ENCODE results near the gene DAPK2. TPM values are rescaled to one million over a fixed set of nuclear protein-coding genes. Genes with fewer than 3 reads are reported as not detected.

DAPK2 gene
- total and polyA plus RNA-seq, 8 donors = 18.3 to 59.3 (median 24.2) TPM

DNA sequence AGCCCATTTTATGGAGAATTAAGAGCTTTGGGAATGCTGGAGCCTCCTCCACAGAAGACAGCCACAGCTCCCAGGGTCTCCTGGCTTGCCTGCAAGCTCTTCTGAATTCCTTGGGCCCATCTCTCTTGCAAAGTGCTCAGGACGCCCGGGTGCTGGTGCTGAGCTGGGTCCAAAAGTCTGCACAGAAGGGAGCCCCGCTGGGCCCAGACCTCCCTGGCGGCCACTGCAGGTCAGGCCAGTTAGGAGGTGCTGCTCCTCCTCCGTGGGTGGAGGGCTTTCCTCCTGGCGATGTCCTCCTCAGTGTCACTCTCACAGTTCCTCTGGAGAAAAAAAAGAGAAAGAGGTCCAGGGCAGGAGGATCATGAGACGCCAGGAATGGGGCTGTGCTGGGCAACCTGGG is 138.0 kb downstream of the DAPK2 start:
- no peak for DNase-seq
- ATAC-seq = no peak
- intact Hi-C loops (cut with DNase I) = no loop called here
- no peak overlapping the region for H3K27ac ChIP-seq
- H3K4me3 ChIP-seq = no peak overlapping the region
- no peaks in the 10 kb centered on the region for H3K36me3 ChIP-seq
- no peaks in the 10 kb centered on the region for H3K9me3 ChIP-seq
- TF ChIP-seq, protein P1, sequence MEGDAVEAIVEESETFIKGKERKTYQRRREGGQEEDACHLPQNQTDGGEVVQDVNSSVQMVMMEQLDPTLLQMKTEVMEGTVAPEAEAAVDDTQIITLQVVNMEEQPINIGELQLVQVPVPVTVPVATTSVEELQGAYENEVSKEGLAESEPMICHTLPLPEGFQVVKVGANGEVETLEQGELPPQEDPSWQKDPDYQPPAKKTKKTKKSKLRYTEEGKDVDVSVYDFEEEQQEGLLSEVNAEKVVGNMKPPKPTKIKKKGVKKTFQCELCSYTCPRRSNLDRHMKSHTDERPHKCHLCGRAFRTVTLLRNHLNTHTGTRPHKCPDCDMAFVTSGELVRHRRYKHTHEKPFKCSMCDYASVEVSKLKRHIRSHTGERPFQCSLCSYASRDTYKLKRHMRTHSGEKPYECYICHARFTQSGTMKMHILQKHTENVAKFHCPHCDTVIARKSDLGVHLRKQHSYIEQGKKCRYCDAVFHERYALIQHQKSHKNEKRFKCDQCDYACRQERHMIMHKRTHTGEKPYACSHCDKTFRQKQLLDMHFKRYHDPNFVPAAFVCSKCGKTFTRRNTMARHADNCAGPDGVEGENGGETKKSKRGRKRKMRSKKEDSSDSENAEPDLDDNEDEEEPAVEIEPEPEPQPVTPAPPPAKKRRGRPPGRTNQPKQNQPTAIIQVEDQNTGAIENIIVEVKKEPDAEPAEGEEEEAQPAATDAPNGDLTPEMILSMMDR (IDR thresholded peaks at IDR 0.05) = no peak
- no peaks in the 10 kb centered on the region for H3K27me3 ChIP-seq
- H3K4me1 ChIP-seq = peaks cover 5 to 16% of the 10 kb centered on the region in 2 donors

DNA sequence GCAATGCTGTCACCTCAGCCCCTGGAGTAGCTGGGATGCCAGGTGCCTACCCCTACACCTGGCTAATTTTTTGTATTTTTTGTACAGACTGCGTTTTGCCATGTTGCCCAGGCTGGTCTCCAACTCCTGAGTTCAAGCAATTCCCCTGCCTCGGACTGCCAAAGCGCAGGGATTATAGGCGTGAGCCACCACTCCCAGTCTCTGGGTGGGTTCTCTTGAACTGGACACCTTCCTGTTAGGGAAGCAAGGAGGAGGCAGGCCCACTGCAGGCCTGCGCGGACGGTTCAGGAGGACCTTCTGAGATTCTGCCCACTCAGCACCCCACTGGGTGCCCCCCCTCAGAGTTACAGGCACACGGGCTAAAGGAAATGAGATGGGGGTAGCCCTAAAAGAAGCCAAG is 138.8 kb downstream of the DAPK2 start:
- DNase-seq = no peak
- H3K27me3 ChIP-seq = no peaks in the 10 kb centered on the region
- H3K36me3 ChIP-seq = no peaks in the 10 kb centered on the region
- H3K27ac ChIP-seq = no peak overlapping the region
- TF ChIP-seq, protein P1 (IDR thresholded peaks at IDR 0.05) = no peak
- intact Hi-C loops (cut with DNase I) = no loop called here
- H3K9me3 ChIP-seq = no peaks in the 10 kb centered on the region
- no peak for ATAC-seq
- H3K4me3 ChIP-seq = no peak overlapping the region
- peaks cover 5 to 16% of the 10 kb centered on the region in 2 donors for H3K4me1 ChIP-seq

DNA sequence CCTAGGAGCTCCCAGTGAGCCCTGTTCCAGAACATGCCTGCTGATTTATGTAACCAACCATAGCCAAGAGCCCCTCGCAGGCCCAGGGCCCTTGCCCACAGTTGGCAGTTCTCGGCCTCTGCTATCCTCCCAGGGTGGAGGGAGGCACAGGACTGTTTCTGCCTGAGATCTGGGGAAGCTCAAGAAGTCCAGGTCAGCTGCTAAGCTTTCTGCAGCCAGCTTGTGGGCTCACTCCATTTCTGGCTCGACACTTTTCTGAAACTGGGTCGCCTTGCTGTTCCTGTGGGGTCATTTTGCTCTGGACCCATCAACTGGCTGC is 140.1 kb downstream of the DAPK2 start:
- H3K36me3 ChIP-seq = no peaks in the 10 kb centered on the region
- no peak for ATAC-seq
- TF ChIP-seq, protein P1 (IDR thresholded peaks at IDR 0.05) = no peak
- DNase-seq = no peak
- H3K27me3 ChIP-seq = no peaks in the 10 kb centered on the region
- intact Hi-C loops (cut with DNase I) = no loop called here
- H3K4me1 ChIP-seq = peaks cover 5 to 16% of the 10 kb centered on the region in 2 donors
- H3K27ac ChIP-seq = peak overlapping the region; percentile 20 to 61
- no peak overlapping the region for H3K4me3 ChIP-seq
- no peaks in the 10 kb centered on the region for H3K9me3 ChIP-seq

DNA sequence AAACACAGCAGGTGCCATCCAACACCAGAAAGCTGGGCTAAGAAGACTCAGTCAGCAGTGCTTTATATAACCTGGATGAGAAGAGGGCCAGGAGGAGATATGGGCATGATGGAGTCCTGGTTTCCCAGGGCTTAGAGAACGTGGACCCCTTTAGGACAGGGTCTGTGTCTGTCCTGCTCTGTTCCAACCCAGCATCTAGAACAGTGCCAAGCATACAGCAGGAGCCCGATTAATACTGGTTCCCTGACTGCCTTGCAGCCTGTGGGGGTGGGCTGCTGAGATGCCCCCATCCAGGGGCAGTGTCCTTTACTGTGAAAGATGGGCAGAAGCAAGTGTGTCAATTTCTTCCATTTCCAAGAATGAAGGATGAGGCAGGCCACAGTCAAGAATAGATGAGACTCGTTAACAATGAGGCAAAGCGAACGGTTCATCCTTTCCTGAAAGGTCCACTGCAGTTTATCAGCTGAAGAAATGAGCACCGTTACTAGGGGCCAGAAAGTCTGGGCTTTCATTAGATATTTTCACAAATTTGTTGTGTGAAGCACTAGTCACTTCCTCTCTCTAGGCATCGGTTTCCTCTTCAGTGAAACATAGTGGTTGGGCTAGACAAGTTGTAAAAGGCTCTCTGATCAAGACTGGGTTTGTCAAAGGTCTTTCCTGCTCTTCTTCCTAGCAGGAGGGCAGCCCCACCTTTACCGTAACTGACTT is 140.6 kb downstream of the DAPK2 start:
- intact Hi-C loops (cut with DNase I) = no loop called here
- Histone ChIP-seq H3K27ac (peak overlapping the region; percentile 20 to 61), H3K9me3 (no peaks in the 10 kb centered on the region), H3K4me3 (no peak overlapping the region), H3K27me3 (no peaks in the 10 kb centered on the region), H3K4me1 (peaks cover 5 to 16% of the 10 kb centered on the region in 2 donors), H3K36me3 (no peaks in the 10 kb centered on the region)
- TF ChIP-seq, protein P1 (IDR thresholded peaks at IDR 0.05) = no peak
- no peak for DNase-seq
- peak; percentile 18 for ATAC-seq

DNA sequence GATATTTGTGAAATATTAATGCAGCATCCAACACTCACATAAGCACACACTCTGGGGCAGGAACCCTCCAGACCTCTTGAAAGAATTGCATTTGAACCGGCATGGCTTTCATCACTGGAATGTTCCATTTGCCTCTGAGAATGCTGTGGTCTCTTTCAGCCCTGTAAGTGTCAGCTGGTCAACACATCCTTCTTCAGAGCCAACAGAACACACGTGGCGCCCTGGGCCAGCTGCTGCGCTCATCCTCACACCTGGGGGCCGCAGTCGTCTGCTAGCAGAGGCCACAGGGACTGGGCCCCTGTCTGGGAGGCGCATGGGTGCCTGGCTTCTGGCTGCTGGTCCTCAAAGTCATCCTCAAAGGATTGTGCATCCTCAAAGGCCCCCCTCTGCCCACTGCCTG is 141.2 kb downstream of the DAPK2 start:
- ATAC-seq = no peak
- no peaks in the 10 kb centered on the region for H3K27me3 ChIP-seq

More for the DNA sequence above, 141.2 kb downstream of the DAPK2 start:
- Histone ChIP-seq H3K36me3 (no peaks in the 10 kb centered on the region), H3K27ac (no peak overlapping the region), H3K9me3 (no peaks in the 10 kb centered on the region), H3K4me1 (peaks cover 5 to 18% of the 10 kb centered on the region in 2 donors), H3K4me3 (no peak overlapping the region)
- no peak for DNase-seq
- intact Hi-C loops (cut with DNase I) = no loop called here
- TF ChIP-seq, protein P1 (IDR thresholded peaks at IDR 0.05) = no peak
